ENCODE measurements around the gene SPDEF.

The SPDEF gene

GRCh38 chr6:34512738-34513115, 43.4 kb downstream of the SPDEF start:
- no peak for DNase-seq

DNA sequence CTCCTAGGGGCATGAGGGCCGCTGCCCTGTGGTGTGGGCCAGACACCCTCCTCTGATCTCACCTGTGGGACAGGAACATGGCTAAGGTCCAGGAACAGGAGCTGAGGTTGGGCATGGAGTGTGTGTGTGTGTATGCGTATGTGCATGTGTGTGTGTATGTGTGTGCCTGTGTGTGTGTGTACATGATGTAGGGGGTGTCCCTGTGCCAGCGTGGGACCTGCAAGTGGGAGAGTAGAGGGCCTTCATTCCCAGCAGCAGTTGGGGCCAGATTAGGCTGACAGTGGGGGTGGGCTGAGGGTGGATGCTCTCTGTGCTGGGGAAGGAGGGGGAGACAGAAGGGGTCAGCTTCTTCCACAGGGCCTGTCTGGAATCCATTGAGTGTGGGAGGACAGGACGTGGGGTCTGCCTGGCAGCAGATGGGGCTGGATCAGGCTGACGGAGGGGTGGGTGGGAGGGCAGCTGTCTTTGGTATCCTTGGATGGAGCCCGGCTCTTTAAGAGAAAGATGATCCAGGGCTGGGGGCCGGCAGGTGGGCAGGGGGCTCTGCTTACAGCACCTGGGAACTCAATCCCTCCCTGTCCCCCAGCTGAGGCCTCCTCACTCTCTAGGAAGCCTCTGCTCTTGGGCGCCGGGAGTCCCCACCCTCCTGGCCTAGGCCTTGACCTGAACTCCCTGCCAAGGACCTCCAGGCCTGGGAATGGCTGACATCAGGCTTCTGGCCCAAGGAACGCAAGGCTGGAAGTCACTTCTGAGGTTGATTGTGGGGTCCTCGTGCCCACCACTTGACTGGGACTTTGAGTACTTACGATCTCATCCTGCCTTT, 44.0 kb downstream of the SPDEF start:
- DNase-seq, result no peak

GRCh38 chr6:34511214-34511914, 44.8 kb downstream of the SPDEF start:
- no peak for DNase-seq

DNA sequence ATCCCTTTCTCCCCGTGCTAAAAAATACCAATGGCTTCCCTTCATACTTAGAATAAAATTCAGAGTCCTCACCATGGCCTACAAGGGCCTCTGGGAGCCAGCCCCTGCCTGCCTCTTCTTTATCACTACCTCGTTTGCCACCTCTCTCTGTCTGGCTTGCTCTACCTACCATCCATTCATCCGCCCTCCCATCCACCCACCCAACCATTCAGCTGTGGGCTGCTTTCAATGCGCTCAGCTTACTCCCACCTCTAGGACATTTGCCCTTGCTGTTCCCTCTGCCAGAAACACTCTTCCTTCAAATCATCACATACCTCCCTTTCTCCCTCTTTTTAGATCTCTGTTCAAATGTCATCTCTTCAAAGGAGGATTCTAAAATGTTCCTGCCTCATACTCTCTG, 45.8 kb downstream of the SPDEF start:
- DNase-seq, result no peak

DNA sequence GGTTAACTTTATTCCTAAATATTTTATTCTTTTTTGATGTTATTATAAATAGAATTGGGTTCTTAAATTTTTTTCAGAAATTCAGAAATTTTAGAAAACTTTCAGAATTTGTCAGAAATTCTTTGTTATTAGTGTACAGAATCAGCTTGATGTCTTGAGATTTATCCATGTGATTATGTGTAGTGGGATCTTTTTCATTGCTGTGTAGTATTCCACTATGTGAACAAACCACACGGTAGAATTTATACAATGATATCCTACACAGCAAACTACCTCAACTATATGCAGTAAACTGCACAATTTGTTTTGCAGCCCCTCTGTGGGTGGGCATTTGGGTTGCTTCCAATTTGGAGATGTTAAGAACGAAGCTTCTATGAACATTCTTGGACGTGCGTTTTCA, 46.3 kb downstream of the SPDEF start:
- no peak for DNase-seq

GRCh38 chr6:34508425-34508824, 47.7 kb downstream of the SPDEF start:
- DNase-seq, result no peak

- DNase-seq, result no peak
These were observed 49.4 kb downstream of the SPDEF start for GRCh38 chr6:34506718-34507117.

DNA sequence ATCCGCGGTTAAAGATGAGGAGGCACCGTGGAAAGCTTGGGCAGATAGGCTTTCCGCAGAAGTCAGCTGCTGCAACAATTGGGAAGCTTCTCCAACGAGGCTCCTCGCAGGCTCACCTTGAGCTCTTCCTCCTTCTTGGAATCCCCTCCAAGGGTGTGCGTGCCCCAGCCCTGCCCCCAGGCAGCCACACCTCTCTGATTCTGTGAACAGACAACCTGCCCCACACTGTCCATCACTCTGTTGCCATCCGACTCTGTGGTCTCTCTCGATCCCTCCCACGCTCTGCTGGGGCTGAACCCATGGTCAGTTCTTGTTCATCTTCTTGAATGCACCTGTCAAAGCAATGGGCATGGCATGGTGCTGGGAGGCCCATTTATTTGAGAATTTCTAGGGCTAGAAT, 58.7 kb downstream of the SPDEF start:
- DNase-seq, result no peak

- DNase-seq, result no peak
These were observed 59.9 kb downstream of the SPDEF start for GRCh38 chr6:34496103-34496685.

DNA sequence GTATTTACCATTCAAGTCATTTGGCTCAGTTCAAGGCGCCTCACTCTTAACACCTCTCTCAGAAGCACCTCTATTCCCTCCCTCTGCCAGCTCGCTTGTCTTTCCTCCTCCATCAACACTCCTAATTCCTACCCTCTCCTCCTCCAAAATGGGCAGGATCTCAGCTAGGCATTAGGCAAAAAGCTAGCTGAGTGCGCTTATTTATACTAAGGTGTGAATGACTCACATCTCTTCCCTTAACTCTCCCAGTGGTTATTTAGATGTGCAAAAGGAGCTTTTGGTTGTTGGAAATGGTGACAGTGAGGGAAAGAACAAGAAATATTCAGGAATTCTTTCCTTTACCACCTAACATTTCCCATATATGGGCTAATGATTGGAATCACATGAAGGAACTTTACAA, 61.2 kb downstream of the SPDEF start:
- no peak for DNase-seq

DNA sequence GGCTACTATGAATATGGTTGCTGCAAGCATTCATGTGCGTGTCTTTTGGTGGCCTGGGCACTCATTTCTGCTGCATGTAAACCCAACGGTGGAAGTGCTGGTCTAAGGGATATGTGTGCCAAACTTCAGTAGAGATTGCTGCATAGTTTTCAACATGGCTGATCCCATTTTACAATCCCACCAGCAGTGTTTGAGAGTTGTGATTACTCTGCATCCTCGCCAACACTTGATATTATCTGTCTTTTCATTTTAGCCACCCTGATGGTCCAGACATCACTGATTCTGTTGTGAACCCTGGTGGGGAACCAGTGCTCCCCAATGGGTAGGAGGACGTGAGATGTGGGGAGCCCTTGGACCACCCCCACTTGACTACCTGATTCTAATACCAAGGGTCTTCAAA, 62.8 kb downstream of the SPDEF start:
- DNase-seq, result no peak

GRCh38 chr6:34491091-34491430, 65.1 kb downstream of the SPDEF start:
- peak; percentile 4 for DNase-seq

DNA sequence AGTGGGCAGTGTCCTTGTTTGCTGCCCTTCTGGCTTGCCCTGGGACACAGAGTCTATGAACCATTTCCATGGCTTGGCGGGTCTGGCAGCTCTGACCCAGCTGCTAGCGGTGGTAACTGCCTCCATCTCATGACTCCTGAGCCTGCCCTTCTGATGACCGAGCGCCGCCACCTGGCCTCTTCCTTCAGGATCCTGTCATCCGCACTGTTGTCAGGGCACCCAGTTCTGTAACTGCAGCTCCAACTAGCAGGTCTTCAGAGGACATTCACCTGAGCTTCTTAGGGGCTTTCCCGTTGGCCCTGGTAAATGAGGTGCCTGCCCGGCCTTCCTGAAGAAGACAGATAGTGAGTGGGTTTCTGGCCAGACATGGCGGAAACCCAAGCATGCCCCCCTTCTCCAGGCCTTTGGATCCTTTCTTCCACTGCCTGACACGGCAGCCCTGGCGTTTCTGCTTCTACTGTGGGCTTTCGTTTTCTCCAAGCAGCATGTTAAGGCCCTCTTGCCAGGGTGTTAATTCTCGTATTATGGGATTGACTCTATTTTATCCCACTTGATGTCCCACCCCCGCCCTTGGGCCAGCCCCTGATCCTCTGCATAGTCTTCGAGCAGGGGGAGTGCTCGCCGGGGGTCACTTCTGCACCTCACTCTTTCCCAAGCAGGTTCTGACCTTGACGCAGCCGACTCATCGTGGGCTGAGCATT, 65.6 kb downstream of the SPDEF start:
- DNase-seq, result no peak

DNA sequence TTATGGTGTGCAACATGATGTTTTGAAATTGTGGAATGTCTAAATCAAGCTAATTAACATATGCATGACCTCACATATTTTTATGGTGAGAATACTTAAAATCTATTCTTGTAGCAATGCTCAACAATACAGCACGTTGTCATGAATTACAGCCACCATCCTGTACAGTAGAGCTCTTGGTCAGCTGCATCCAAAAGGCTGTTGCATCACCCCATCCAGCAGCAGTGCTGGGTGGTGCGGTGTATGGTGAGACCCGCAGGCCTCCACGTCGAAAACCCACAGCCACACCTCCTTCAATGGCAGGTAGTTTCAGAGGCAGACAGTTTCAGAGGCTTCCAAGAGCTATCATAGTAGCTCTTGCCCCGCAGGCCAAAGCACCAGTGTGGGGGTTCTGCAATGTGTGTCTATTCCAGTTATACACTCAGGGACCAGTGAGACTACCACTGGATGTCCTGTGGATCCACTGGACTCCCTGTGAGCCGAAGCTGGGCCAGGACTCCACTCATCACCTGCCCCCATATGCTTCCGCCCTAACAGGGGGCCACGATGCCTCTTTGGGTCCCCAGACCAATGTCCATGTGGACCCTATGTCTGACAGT, 66.8 kb downstream of the SPDEF start:
- peak; percentile 1 for DNase-seq

All from inflammatory macrophage treated with lipopolysaccharide for 4 hours (primary cell).